SU-DHL-6 (cell line): ENCODE data around the gene CHMP1A.

Experiments
- H2AFZ ChIP-seq: fragments of 200-600 bp; sonication (generic); 2 replicates; pipeline ENCODE4 v1.6.1; 2014; ENCODE audit warnings: low read depth, mild to moderate bottlenecking, moderate library complexity, mixed read lengths, antibody characterized with exemption, low read length; ENCODE audit not compliant: severe bottlenecking
- H3F3A ChIP-seq: fragments of 200-600 bp; shearing (Covaris generic); 2 replicates; pipeline ENCODE4 v1.6.0; 2016; ENCODE audit warnings: antibody characterized with exemption, mild to moderate bottlenecking; ENCODE audit not compliant: insufficient read depth
- H3K27ac ChIP-seq: fragments of 200-600 bp; sonication (generic); 2 replicates; pipeline ENCODE4 v1.5.1; 2016; ENCODE audit warnings: low read depth, mild to moderate bottlenecking, low read length, moderate library complexity, mixed read lengths
- H3K27me3 ChIP-seq: fragments of 200-600 bp; sonication (generic), shearing (Covaris generic); 2 replicates; pipeline ENCODE4 v1.6.0; 2014; ENCODE audit warnings: mild to moderate bottlenecking, low read length
- H3K36me3 ChIP-seq: fragments of 200-600 bp; sonication (generic); 2 replicates; pipeline ENCODE4 v1.6.1; 2014; ENCODE audit warnings: mild to moderate bottlenecking, low read length, mixed read lengths
- H3K4me2 ChIP-seq: fragments of 300-600, 200-600 bp; shearing (Covaris generic), sonication (generic); 2 replicates; pipeline ENCODE4 v1.6.0; 2014; ENCODE audit warnings: low read length, low read depth, mild to moderate bottlenecking; ENCODE audit not compliant: poor library complexity, severe bottlenecking
- H3K4me3 ChIP-seq: fragments of 200-600 bp; sonication (generic); 2 replicates; pipeline ENCODE4 v1.5.1; 2014; ENCODE audit warnings: antibody characterized with exemption, low read length, mild to moderate bottlenecking, mixed read lengths; ENCODE audit not compliant: insufficient read depth, poor library complexity, severe bottlenecking
- H3K79me2 ChIP-seq: fragments of 200-600 bp; sonication (generic); 2 replicates; pipeline ENCODE4 v1.6.1; 2014; ENCODE audit warnings: mild to moderate bottlenecking, low read length, moderate library complexity; ENCODE audit not compliant: insufficient read depth
- H3K9ac ChIP-seq: fragments of 200-600 bp; sonication (generic); 2 replicates; pipeline ENCODE4 v1.7.0; 2014; ENCODE audit warnings: mild to moderate bottlenecking, low read length
- H3K9me2 ChIP-seq: fragments of 200-600 bp; sonication (generic); replicated peaks from 2 replicates; pipeline ENCODE4 v1.6.1; 2014; ENCODE audit warnings: low read length; ENCODE audit not compliant: insufficient read depth
- H3K9me3 ChIP-seq: fragments of 200-600 bp; sonication (generic); 2 replicates; pipeline ENCODE4 v1.6.1; 2014; ENCODE audit warnings: low read length, mixed read lengths; ENCODE audit not compliant: insufficient read depth
- H4K20me1 ChIP-seq: fragments of 200-600 bp; sonication (generic); 2 replicates; pipeline ENCODE4 v1.6.1; 2014; ENCODE audit warnings: low read depth, mild to moderate bottlenecking, antibody characterized with exemption, low read length, moderate library complexity, mixed read lengths
- EZH2phosphoT487 ChIP-seq: fragments of 200-600 bp; sonication (generic), shearing (Covaris generic); conservative IDR thresholded peaks from 2 replicates; pipeline ENCODE4 v1.6.1; 2018; ENCODE audit warnings: mild to moderate bottlenecking, antibody characterized with exemption, low read length, moderate library complexity, mixed read lengths
- TF ChIP-seq, protein P1 (sequence below): fragments of 200-600 bp; sonication (generic); IDR thresholded peaks from one replicate; pipeline ENCODE4 v1.5.1; 2017; ENCODE audit warnings: antibody characterized with exemption, mild to moderate bottlenecking, low read length, moderate library complexity; ENCODE audit not compliant: insufficient read depth, poor library complexity, severe bottlenecking

CHMP1A gene

DNA sequence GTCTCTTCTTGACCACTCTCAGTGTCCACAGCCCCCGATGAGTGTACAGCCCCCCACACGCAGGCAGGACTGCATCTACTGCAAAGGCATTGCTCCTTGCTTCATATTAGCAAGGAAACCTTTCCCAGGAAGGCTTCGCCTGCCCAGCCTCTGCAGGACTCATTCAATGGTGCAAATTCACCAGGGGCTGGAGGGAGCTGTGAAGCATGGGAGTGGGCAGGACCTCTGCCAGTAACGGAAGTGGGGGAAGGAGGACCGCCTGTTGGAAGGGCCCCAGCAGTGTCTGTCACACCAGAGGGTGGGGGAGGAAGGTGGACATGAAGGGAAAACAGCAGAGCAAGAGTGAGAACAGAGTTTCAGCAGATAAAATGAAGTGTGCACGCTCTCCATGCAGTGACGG lies 2.6 kb upstream of the CHMP1A start:
- H3K4me2 ChIP-seq = no peak overlapping the region
- H3K4me3 ChIP-seq = no peak overlapping the region
- no peak overlapping the region for H3K27ac ChIP-seq
- H3K9me3 ChIP-seq = no peaks in the 10 kb centered on the region
- no peaks in the 10 kb centered on the region for H3F3A ChIP-seq
- H3K36me3 ChIP-seq = peaks cover 5% of the 10 kb centered on the region; the same call in 1 of the 2 replicates
- no peak overlapping the region for H3K9ac ChIP-seq
- H3K79me2 ChIP-seq = peaks cover 47% of the 10 kb centered on the region
- no peaks in the 10 kb centered on the region for H3K9me2 ChIP-seq
- TF ChIP-seq, protein P1, sequence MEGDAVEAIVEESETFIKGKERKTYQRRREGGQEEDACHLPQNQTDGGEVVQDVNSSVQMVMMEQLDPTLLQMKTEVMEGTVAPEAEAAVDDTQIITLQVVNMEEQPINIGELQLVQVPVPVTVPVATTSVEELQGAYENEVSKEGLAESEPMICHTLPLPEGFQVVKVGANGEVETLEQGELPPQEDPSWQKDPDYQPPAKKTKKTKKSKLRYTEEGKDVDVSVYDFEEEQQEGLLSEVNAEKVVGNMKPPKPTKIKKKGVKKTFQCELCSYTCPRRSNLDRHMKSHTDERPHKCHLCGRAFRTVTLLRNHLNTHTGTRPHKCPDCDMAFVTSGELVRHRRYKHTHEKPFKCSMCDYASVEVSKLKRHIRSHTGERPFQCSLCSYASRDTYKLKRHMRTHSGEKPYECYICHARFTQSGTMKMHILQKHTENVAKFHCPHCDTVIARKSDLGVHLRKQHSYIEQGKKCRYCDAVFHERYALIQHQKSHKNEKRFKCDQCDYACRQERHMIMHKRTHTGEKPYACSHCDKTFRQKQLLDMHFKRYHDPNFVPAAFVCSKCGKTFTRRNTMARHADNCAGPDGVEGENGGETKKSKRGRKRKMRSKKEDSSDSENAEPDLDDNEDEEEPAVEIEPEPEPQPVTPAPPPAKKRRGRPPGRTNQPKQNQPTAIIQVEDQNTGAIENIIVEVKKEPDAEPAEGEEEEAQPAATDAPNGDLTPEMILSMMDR = no peak
- TF ChIP-seq EZH2phosphoT487 = no peak
- no peaks in the 10 kb centered on the region for H3K27me3 ChIP-seq
- H4K20me1 ChIP-seq = no peaks in the 10 kb centered on the region
- no peak overlapping the region for H2AFZ ChIP-seq

DNA sequence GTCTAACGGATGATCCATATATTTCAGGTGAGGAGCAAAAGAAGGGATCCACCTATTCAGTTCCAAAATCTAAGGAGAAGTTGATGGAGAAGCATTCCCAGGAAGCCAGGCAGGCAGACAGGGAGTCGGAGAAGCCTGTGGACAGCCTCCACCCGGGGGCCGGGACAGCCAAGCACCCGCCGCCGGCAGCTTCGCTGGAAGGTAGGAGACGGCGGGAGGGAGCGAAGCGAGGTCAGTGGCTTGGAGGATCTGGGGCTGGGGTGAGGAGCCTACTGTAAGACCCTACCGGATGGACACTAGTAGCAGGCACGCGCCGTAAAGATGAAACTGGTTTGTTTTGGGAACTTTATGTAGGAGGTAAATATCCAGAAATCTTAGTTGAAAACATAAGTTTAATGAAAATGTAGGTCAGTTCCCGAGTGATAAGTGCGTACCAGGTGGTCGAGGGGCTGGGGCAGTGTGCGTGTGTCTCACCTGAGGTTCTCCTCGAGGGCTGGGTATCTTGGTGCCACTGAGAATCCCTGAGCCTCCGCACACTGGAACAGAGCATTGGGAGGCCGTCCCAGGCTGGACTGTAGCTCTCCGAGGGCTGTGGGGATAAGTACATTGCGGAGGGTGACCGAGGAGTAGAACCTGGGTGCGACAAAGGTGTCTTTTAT lies 842 bp upstream of the CHMP1A start:
- no peaks in the 10 kb centered on the region for H3K27me3 ChIP-seq
- no peaks in the 10 kb centered on the region for H3K9me3 ChIP-seq
- no peaks in the 10 kb centered on the region for H3F3A ChIP-seq
- H3K9me2 ChIP-seq = no peaks in the 10 kb centered on the region
- peak overlapping the region; percentile 98 for H3K4me3 ChIP-seq
- no peaks in the 10 kb centered on the region; the same call in 1 of the 2 replicates for H4K20me1 ChIP-seq
- H3K36me3 ChIP-seq = peaks cover 3% of the 10 kb centered on the region; the same call in 1 of the 2 replicates
- peak overlapping the region; percentile 68 for H3K27ac ChIP-seq
- H3K79me2 ChIP-seq = peaks cover 61% of the 10 kb centered on the region
- no peak for TF ChIP-seq EZH2phosphoT487
- TF ChIP-seq, protein P1 = no peak
- peak overlapping the region; percentile 96 for H3K9ac ChIP-seq
- H3K4me2 ChIP-seq = peak overlapping the region; percentile 90
- peak overlapping the region; percentile 96 for H2AFZ ChIP-seq

DNA sequence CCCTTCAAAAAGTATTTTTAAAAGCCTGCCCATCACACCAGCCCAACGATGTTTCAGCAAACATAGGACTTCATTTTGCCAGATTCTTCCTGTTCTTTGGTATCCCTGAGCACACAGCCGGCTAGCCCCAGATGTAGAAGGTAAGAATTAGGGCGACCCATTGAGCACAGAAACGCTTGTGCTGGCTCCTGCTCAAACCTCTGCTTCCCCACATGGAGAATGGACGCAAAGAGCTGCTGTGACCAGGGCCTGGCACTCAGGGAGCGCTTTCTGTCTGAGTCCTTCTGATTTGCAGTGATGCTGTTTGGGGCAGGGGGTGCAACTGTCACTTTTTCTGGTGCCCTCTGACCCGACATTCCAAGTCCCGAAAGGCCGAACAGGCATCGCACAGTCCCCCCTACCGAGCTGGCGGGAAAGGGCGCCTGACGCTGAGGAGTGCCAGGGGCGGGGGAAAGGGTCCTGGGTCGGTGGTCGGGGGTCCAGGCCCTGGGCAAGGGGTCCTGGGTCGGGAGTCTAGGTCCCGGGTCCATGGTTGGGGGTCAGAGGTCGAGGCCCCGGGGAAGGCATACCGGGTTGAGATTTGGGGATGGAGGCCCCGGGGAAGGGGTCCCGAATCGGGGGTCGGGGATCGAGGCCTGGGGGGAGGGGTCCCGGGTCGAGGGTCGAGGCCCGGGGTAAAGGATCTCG lies 930 bp downstream of the CHMP1A start:
- no peaks in the 10 kb centered on the region for H3F3A ChIP-seq
- no peaks in the 10 kb centered on the region for H3K27me3 ChIP-seq
- peak overlapping the region; percentile 90 for H3K4me2 ChIP-seq
- H3K4me3 ChIP-seq = peak overlapping the region; percentile 98
- H3K36me3 ChIP-seq = peaks cover 1% of the 10 kb centered on the region; the same call in 1 of the 2 replicates
- no peaks in the 10 kb centered on the region; the same call in 1 of the 2 replicates for H4K20me1 ChIP-seq
- no peaks in the 10 kb centered on the region for H3K9me2 ChIP-seq
- no peak overlapping the region for H2AFZ ChIP-seq
- H3K9ac ChIP-seq = peak overlapping the region; percentile 96
- no peaks in the 10 kb centered on the region for H3K9me3 ChIP-seq
- TF ChIP-seq EZH2phosphoT487 = no peak
- TF ChIP-seq, protein P1 = no peak
- no peak overlapping the region for H3K27ac ChIP-seq
- H3K79me2 ChIP-seq = peaks cover 67% of the 10 kb centered on the region
